Gastroesophageal sphincter (tissue), 3 donors: ENCODE data around the gene SMARCAD1.

ENCODE experiments used
- CTCF ChIP-seq, 4 experiments: fragments of 200-600 bp in 2 of 4; fragments of 450-650 bp in 2 of 4; sonication (generic) in 1 of 4; IDR thresholded peaks; one replicate each; pipeline ENCODE4 v1.5.1; 2017 to 2019; ENCODE audit warnings: antibody characterized with exemption in 4 of 4, mild to moderate bottlenecking in 2 of 4, moderate library complexity in 2 of 4
- EP300 ChIP-seq: sonication (generic); formaldehyde crosslinking; IDR thresholded peaks from one replicate; pipeline ENCODE4 v1.6.1; 2017; ENCODE audit warnings: antibody characterized with exemption, mild to moderate bottlenecking
- POLR2AphosphoS5 ChIP-seq: sonication (generic); formaldehyde crosslinking; IDR thresholded peaks from one replicate; pipeline ENCODE4 v1.6.1; 2017; ENCODE audit warnings: antibody characterized with exemption

- no peak for TF ChIP-seq CTCF (IDR thresholded peaks at IDR 0.05)
- no peak for TF ChIP-seq EP300
- TF ChIP-seq POLR2AphosphoS5: no peak
Observed at GRCh38 chr4:94216394-94216793, 8.7 kb downstream of the SMARCAD1 start.
